Lung (tissue), 12 donors: Measurements from ENCODE around the gene DYNC2LI1. TPM values are rescaled to one million over a fixed set of nuclear protein-coding genes. Genes with fewer than 3 reads are reported as not detected.

Experiments
- ATAC-seq: fragments of 200-7000 bp; cut with Tn5 transposase; one replicate; pipeline ENCODE4 v1.9.1; 2020; ENCODE audit warnings: moderate number of reproducible peaks; ENCODE audit not compliant: insufficient read depth, low FRiP score
- DNase-seq, 3 donors: peaks; one replicate each; pipeline ENCODE4 v3.0.0-alpha.2; 2013 to 2017
- H3K27ac ChIP-seq, 2 donors: one replicate each; pipeline ENCODE4 v1.5.1; 2013; ENCODE audit warnings: mild to moderate bottlenecking in 2 of 2, moderate library complexity in 2 of 2, control low read depth in 1 of 2, inconsistent platforms in 1 of 2, low read depth in 1 of 2, low read length in 1 of 2
- H3K27me3 ChIP-seq, 3 donors: one replicate each; pipeline ENCODE4 v1.5.1; 2013; ENCODE audit warnings: low read length in 2 of 3; ENCODE audit not compliant: control insufficient read depth in 3 of 3, insufficient read depth in 3 of 3
- H3K36me3 ChIP-seq, 4 donors: one replicate each; pipeline ENCODE4 v1.5.1; 2013; ENCODE audit warnings: low read length in 4 of 4, mild to moderate bottlenecking in 1 of 4, moderate library complexity in 1 of 4; ENCODE audit not compliant: control insufficient read depth in 4 of 4, insufficient read depth in 4 of 4
- H3K4me1 ChIP-seq, 5 donors: one replicate each; pipeline ENCODE4 v1.5.1; 2013; ENCODE audit warnings: low read length in 5 of 5, mild to moderate bottlenecking in 2 of 5, moderate library complexity in 1 of 5; ENCODE audit not compliant: control insufficient read depth in 5 of 5, insufficient read depth in 5 of 5
- H3K4me3 ChIP-seq: one replicate; pipeline ENCODE4 v1.5.1; 2013; ENCODE audit warnings: mild to moderate bottlenecking, control low read depth, moderate library complexity
- H3K9ac ChIP-seq, 2 donors: one replicate each; pipeline ENCODE4 v1.5.1; 2013; ENCODE audit warnings: low read length in 2 of 2, control low read depth in 1 of 2; ENCODE audit not compliant: insufficient read depth in 1 of 2
- H3K9me3 ChIP-seq, 4 donors: one replicate each; pipeline ENCODE4 v1.5.1; 2013; ENCODE audit warnings: low read length in 3 of 4, mild to moderate bottlenecking in 1 of 4, moderate library complexity in 1 of 4; ENCODE audit not compliant: control insufficient read depth in 4 of 4, insufficient read depth in 3 of 4
- CTCF ChIP-seq: IDR thresholded peaks from 2 replicates; pipeline ENCODE4 v1.5.1; 2012; ENCODE audit warnings: mild to moderate bottlenecking; ENCODE audit errors: control extremely low read depth, extremely low read depth
- WGBS, 2 donors: extraction: QIAGEN DNeasy Blood & Tissue Kit; methylation state at CpG; one replicate each; pipeline ENCODE4 v1.1.7; 2013; 5-methylcytosine and 5-hydroxymethylcytosine counted together
- polyA plus RNA-seq, 2 donors: library from polyadenylated mRNA; stranded (reverse); fragments of 200-250 nt; gene quantifications; one replicate each; pipeline ENCODE4 v1.2.1, GENCODE V29; 2013
- total RNA-seq, 2 donors: library from RNA; depleted of rRNA in 1 of 2; stranded (reverse); fragments of >200 nt in 1 of 2; gene quantifications; one replicate each; pipeline ENCODE4 v1.2.1, GENCODE V29; 2014 to 2021
- donor health status: control.
- donor health status: control.
- donor health status: Bipolar disorder and iron deficiency.
- donor health status: healthy.
- donor health status: DM: yes; HTN: yes; CAD: no.

The DYNC2LI1 gene
- total and polyA plus RNA-seq, 4 donors, result 15.4 to 99.7 (median 24.9) TPM

DNA sequence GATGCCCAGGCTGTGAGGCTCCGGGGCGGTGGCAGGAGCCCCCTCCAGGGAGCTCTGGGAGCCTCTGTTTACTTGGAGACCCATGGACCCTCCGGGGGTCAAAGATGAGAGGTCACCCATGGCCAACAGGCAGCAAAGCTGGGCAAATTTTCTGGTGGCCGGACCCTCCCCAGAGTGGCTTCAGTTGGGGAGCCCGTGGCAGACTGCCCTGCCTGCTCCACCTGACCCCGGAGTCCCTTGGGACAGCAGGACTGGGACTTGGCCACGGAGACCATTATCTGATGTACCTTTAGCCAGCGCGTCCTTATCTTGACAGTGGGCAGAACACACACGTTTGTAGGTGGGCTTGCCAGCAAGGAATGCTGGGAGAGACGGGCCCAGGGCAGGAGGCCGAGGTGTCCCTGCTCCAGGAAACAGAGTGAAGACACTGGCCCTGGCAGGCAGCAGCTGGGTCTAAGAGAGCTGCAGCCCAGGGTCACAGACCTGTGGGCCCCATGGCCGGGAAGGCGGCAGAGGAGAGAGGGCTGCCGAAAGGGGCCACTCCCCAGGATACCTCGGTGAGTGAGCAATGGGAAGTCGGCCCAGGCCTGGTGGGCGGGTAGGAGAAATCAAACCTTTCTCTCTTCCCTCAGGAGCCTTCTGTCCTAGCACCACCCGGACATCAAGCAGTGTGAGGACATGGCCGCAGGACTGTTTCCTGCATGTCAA, 64.9 kb downstream of the DYNC2LI1 start, which contains the start of the genes ABCG5 and ABCG8:
Gene ABCG5, minus strand, starts transcription at position 280 of the 708 bp plus-strand sequence. Its CDS starts 160 bp downstream, at position 120.
Gene ABCG8, plus strand, starts transcription at position 412 of the 708 bp plus-strand sequence. Its CDS starts 83 bp downstream, at position 495.
- Histone ChIP-seq H3K4me3 (no peak within 1 kb of the TSS), H3K27ac (no peak within 1 kb of the TSS), H3K9me3 (no peaks in the 10 kb centered on the region), H3K9ac (no peak within 1 kb of the TSS), H3K27me3 (no peaks in the 10 kb centered on the region), H3K4me1 (peaks cover 0 to 3% (median 0%) of the 10 kb centered on the region in 5 donors), H3K36me3 (no peaks in the 10 kb centered on the region)
- TF ChIP-seq CTCF, result no peak
- WGBS, 2 donors, result 85 to 90% methylated on average over 18 to 20 of the region's 20 CpGs
- DNase-seq (no peak), ATAC-seq (no peak)

GRCh38 chr2:43839776-43840564, 66.1 kb downstream of the DYNC2LI1 start:
- ATAC-seq (no peak), DNase-seq (no peak)

DNA sequence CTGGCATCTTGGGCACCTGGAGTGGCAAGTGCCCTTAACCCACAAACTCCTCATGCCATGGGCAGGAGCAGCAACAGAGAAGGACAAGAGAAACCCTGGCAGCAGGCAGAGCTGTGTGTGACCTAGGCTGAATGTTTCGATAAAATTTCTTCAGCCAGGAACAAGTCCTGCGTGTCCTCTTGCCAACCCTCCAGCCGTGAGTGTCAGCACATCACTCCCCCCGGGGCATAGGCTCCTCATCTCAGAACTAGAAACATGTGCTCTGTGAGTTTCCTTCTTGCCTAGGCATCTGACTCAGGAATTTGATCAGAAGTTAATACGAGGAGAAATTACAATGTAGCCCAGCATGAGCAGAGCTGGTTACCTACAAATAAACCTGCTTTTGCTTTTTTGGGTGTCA, 67.1 kb downstream of the DYNC2LI1 start:
- H3K9me3 ChIP-seq, result no peaks in the 10 kb centered on the region
- H3K36me3 ChIP-seq, result no peaks in the 10 kb centered on the region
- H3K4me1 ChIP-seq, result no peaks in the 10 kb centered on the region
- H3K9ac ChIP-seq, result no peak overlapping the region
- ATAC-seq (no peak), DNase-seq (no peak)
- H3K27me3 ChIP-seq, result no peaks in the 10 kb centered on the region
- TF ChIP-seq CTCF, result no peak
- H3K27ac ChIP-seq, result no peak overlapping the region
- no peak overlapping the region for H3K4me3 ChIP-seq
- 73 to 93% methylated on average over 5 of the region's 5 CpGs for WGBS, 2 donors

More at GRCh38 chr2:43839776-43840564, 66.1 kb downstream of the DYNC2LI1 start:
- Histone ChIP-seq H3K27me3 (no peaks in the 10 kb centered on the region), H3K36me3 (no peaks in the 10 kb centered on the region), H3K9ac (no peak overlapping the region), H3K9me3 (no peaks in the 10 kb centered on the region), H3K4me1 (no peaks in the 10 kb centered on the region), H3K27ac (no peak overlapping the region), H3K4me3 (no peak overlapping the region)
- WGBS, 2 donors, result 80% methylated on average over 14 of the region's 14 CpGs
- TF ChIP-seq CTCF, result no peak
